ENCODE data around the gene B4GAT1.

GRCh38 chr11:66311470-66311964 is 35.9 kb downstream of the B4GAT1 start:
- TF ChIP-seq SP1 (IDR thresholded peaks at IDR 0.05): no peak
- TF ChIP-seq, protein P1, sequence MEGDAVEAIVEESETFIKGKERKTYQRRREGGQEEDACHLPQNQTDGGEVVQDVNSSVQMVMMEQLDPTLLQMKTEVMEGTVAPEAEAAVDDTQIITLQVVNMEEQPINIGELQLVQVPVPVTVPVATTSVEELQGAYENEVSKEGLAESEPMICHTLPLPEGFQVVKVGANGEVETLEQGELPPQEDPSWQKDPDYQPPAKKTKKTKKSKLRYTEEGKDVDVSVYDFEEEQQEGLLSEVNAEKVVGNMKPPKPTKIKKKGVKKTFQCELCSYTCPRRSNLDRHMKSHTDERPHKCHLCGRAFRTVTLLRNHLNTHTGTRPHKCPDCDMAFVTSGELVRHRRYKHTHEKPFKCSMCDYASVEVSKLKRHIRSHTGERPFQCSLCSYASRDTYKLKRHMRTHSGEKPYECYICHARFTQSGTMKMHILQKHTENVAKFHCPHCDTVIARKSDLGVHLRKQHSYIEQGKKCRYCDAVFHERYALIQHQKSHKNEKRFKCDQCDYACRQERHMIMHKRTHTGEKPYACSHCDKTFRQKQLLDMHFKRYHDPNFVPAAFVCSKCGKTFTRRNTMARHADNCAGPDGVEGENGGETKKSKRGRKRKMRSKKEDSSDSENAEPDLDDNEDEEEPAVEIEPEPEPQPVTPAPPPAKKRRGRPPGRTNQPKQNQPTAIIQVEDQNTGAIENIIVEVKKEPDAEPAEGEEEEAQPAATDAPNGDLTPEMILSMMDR (IDR thresholded peaks at IDR 0.05; ENCODE audit: low read depth, low read length, missing input control): no peak
- TF ChIP-seq TAF1 (conservative IDR thresholded peaks at IDR 0.05): no peak
- TF ChIP-seq JUND (IDR thresholded peaks at IDR 0.05): no peak
- TF ChIP-seq YY1 (IDR thresholded peaks at IDR 0.05): no peak
- TF ChIP-seq RAD21 (IDR thresholded peaks at IDR 0.05): no peak
- TF ChIP-seq, protein P2, sequence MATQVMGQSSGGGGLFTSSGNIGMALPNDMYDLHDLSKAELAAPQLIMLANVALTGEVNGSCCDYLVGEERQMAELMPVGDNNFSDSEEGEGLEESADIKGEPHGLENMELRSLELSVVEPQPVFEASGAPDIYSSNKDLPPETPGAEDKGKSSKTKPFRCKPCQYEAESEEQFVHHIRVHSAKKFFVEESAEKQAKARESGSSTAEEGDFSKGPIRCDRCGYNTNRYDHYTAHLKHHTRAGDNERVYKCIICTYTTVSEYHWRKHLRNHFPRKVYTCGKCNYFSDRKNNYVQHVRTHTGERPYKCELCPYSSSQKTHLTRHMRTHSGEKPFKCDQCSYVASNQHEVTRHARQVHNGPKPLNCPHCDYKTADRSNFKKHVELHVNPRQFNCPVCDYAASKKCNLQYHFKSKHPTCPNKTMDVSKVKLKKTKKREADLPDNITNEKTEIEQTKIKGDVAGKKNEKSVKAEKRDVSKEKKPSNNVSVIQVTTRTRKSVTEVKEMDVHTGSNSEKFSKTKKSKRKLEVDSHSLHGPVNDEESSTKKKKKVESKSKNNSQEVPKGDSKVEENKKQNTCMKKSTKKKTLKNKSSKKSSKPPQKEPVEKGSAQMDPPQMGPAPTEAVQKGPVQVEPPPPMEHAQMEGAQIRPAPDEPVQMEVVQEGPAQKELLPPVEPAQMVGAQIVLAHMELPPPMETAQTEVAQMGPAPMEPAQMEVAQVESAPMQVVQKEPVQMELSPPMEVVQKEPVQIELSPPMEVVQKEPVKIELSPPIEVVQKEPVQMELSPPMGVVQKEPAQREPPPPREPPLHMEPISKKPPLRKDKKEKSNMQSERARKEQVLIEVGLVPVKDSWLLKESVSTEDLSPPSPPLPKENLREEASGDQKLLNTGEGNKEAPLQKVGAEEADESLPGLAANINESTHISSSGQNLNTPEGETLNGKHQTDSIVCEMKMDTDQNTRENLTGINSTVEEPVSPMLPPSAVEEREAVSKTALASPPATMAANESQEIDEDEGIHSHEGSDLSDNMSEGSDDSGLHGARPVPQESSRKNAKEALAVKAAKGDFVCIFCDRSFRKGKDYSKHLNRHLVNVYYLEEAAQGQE (IDR thresholded peaks at IDR 0.05): no peak
- TF ChIP-seq FOXA2 (IDR thresholded peaks at IDR 0.05): no peak
- TF ChIP-seq EGR1 (IDR thresholded peaks at IDR 0.05; ENCODE audit: low read depth in 2 of 2): no peak
- TF ChIP-seq FOXA1 (IDR thresholded peaks at IDR 0.05): no peak
- TF ChIP-seq, protein P3, sequence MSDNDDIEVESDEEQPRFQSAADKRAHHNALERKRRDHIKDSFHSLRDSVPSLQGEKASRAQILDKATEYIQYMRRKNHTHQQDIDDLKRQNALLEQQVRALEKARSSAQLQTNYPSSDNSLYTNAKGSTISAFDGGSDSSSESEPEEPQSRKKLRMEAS (IDR thresholded peaks at IDR 0.05): no peak

Measured in liver (tissue), 3 donors.